ENCODE measurements around the gene SNRNP200. TPM values are rescaled to one million over a fixed set of nuclear protein-coding genes. Genes with fewer than 3 reads are reported as not detected.

The SNRNP200 gene
- total RNA-seq, 2 donors from 2014 or later: 190 to 211 TPM

DNA sequence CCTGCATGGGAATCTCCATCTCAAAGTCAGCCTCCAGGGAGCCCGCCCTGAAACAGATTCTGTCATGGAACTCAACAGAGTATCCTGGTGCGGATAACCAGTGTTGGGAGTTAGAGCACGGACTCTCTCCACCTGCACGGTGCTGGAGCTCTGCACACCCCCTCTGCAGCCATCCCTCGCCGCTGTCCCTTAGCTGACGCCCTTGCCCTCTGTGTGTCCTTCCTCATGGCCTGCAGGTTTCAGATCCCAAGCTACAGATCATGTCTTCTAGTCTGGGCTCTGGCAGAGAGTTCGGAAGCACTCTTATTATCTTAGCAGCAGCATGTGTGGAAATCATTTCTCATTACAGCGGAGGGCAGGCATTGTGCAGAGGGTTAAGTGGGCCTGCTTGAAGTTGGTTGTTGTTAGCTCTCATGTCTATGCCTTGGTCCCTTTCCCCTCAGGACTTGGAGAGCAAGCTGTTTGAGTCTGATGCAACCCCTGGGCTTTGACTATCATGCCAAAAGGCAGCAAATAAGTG lies 65.5 kb downstream of the SNRNP200 start:
- Mint-ChIP-seq H3K27me3 (ENCODE audit: insufficient read depth) (no peaks in the 10 kb centered on the region), H3K27ac (no peak overlapping the region), H3K9me3 (no peaks in the 10 kb centered on the region), H3K4me1 (peaks cover 7% of the 10 kb centered on the region), H3K4me3 (no peak overlapping the region), H3K36me3 (ENCODE audit: low read depth) (peaks cover 8% of the 10 kb centered on the region)
- Histone ChIP-seq H3K4me3 (ENCODE audit: low read length) (no peak overlapping the region), H3K9me3 (ENCODE audit: control insufficient read depth, low read length) (no peaks in the 10 kb centered on the region), H3K27ac (ENCODE audit: low read depth, low read length) (no peak overlapping the region), H3K36me3 (ENCODE audit: control insufficient read depth, insufficient read depth, low read length) (no peaks in the 10 kb centered on the region), H3K9ac (ENCODE audit: extremely low read depth, low read length, poor library complexity, severe bottlenecking) (no peak overlapping the region), H3K4me1 (ENCODE audit: control insufficient read depth, insufficient read depth, low read length) (no peaks in the 10 kb centered on the region), H3K27me3 (ENCODE audit: control insufficient read depth, insufficient read depth, low read length, poor library complexity, severe bottlenecking) (no peaks in the 10 kb centered on the region)
- DNase-seq: no peak
- WGBS, 2 experiments (ENCODE audit: insufficient coverage in 1 of 2, insufficient read length in 1 of 2): 91 to 94% methylated on average over 9 of the region's 9 CpGs
- TF ChIP-seq, protein P1, sequence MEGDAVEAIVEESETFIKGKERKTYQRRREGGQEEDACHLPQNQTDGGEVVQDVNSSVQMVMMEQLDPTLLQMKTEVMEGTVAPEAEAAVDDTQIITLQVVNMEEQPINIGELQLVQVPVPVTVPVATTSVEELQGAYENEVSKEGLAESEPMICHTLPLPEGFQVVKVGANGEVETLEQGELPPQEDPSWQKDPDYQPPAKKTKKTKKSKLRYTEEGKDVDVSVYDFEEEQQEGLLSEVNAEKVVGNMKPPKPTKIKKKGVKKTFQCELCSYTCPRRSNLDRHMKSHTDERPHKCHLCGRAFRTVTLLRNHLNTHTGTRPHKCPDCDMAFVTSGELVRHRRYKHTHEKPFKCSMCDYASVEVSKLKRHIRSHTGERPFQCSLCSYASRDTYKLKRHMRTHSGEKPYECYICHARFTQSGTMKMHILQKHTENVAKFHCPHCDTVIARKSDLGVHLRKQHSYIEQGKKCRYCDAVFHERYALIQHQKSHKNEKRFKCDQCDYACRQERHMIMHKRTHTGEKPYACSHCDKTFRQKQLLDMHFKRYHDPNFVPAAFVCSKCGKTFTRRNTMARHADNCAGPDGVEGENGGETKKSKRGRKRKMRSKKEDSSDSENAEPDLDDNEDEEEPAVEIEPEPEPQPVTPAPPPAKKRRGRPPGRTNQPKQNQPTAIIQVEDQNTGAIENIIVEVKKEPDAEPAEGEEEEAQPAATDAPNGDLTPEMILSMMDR (conservative IDR thresholded peaks at IDR 0.05): no peak

DNA sequence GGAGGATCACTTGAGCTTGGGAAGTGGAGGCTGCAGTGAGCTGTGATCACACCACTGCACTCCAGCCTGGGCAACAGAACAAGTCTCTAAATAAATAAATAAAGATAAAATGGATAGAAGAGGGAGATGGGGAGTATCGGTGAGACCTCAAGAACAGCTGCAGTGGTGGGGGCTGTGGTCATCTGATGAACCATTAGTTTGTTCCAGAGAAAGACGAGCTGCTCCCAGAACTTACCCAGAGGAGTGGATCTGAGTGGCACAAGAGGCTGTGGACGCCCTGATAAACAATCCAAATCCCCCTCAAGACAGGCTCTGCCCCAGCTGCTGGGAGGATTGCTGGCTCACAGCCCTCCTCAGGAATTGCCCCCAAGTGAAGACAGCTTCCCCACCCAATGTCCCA lies 66.3 kb downstream of the SNRNP200 start:
- no peak for DNase-seq
- Mint-ChIP-seq H3K36me3 (ENCODE audit: low read depth) (peaks cover 6% of the 10 kb centered on the region), H3K4me1 (peaks cover 7% of the 10 kb centered on the region), H3K27me3 (ENCODE audit: insufficient read depth) (no peaks in the 10 kb centered on the region), H3K9me3 (no peaks in the 10 kb centered on the region), H3K4me3 (no peak overlapping the region), H3K27ac (no peak overlapping the region)
- Histone ChIP-seq H3K4me3 (ENCODE audit: low read length) (no peak overlapping the region), H3K4me1 (ENCODE audit: control insufficient read depth, insufficient read depth, low read length) (no peaks in the 10 kb centered on the region), H3K9ac (ENCODE audit: extremely low read depth, low read length, poor library complexity, severe bottlenecking) (no peak overlapping the region), H3K36me3 (ENCODE audit: control insufficient read depth, insufficient read depth, low read length) (no peaks in the 10 kb centered on the region), H3K27me3 (ENCODE audit: control insufficient read depth, insufficient read depth, low read length, poor library complexity, severe bottlenecking) (no peaks in the 10 kb centered on the region), H3K27ac (ENCODE audit: low read depth, low read length) (no peak overlapping the region), H3K9me3 (ENCODE audit: control insufficient read depth, low read length) (no peaks in the 10 kb centered on the region)
- 95% methylated on average over 3 of the region's 3 CpGs; no CpG with 5 or more reads in 1 of the 2 experiments for WGBS, 2 experiments (ENCODE audit: insufficient coverage in 1 of 2, insufficient read length in 1 of 2)
- TF ChIP-seq, protein P1 (conservative IDR thresholded peaks at IDR 0.05): no peak

DNA sequence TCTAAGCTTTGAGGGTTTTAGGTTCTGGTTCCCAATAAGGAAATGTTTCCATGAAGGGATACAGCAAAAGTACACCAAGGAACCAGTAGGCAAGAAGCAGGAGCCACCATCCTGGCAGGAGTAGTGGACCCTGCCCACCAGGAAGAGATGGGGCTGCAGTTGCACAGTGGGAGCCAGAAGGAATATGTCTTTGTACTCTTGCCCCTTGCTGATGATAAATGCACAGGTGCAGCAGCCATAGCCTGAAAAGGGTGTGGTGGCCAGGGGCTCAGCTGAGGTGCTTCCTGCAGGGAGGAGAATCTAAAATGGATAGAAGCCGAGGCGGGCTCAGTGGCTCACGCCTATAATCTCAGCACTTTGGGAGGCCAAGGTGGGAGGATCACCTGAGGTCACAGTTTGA lies 67.1 kb downstream of the SNRNP200 start:
- Histone ChIP-seq H3K9ac (ENCODE audit: extremely low read depth, low read length, poor library complexity, severe bottlenecking) (no peak overlapping the region), H3K27me3 (ENCODE audit: control insufficient read depth, insufficient read depth, low read length, poor library complexity, severe bottlenecking) (no peaks in the 10 kb centered on the region), H3K4me3 (ENCODE audit: low read length) (no peak overlapping the region), H3K36me3 (ENCODE audit: control insufficient read depth, insufficient read depth, low read length) (no peaks in the 10 kb centered on the region), H3K9me3 (ENCODE audit: control insufficient read depth, low read length) (no peaks in the 10 kb centered on the region), H3K4me1 (ENCODE audit: control insufficient read depth, insufficient read depth, low read length) (no peaks in the 10 kb centered on the region), H3K27ac (ENCODE audit: low read depth, low read length) (no peak overlapping the region)
- Mint-ChIP-seq H3K36me3 (ENCODE audit: low read depth) (peaks cover 6% of the 10 kb centered on the region), H3K4me1 (peaks cover 7% of the 10 kb centered on the region), H3K27me3 (ENCODE audit: insufficient read depth) (no peaks in the 10 kb centered on the region), H3K9me3 (no peaks in the 10 kb centered on the region), H3K4me3 (no peak overlapping the region), H3K27ac (no peak overlapping the region)
- TF ChIP-seq, protein P1 (conservative IDR thresholded peaks at IDR 0.05): no peak
- DNase-seq: no peak
- 85 to 100% methylated on average over 3 of the region's 3 CpGs for WGBS, 2 experiments (ENCODE audit: insufficient coverage in 1 of 2, insufficient read length in 1 of 2)

Measured in endodermal cell (in vitro differentiated cells).